ENCODE data around the gene MIS18A.

DNA sequence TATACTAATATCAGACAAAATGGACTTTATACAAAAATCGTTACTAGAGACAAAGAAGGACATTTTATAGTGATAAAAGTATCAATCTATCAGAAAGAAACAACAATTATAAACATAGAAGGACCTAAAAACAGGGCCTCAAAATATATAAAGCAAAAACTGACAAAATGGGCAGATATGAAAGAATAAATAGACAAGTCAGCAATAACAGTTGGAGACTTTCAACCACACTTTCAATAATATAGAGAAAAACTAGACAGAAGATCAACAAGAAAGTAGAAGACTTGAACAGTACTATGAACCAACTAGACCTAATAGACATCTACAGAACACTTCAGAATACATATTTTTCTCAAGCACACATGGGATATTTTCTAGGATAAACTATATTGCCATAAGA lies 52.4 kb downstream of the MIS18A start:
- TF ChIP-seq, protein P1, sequence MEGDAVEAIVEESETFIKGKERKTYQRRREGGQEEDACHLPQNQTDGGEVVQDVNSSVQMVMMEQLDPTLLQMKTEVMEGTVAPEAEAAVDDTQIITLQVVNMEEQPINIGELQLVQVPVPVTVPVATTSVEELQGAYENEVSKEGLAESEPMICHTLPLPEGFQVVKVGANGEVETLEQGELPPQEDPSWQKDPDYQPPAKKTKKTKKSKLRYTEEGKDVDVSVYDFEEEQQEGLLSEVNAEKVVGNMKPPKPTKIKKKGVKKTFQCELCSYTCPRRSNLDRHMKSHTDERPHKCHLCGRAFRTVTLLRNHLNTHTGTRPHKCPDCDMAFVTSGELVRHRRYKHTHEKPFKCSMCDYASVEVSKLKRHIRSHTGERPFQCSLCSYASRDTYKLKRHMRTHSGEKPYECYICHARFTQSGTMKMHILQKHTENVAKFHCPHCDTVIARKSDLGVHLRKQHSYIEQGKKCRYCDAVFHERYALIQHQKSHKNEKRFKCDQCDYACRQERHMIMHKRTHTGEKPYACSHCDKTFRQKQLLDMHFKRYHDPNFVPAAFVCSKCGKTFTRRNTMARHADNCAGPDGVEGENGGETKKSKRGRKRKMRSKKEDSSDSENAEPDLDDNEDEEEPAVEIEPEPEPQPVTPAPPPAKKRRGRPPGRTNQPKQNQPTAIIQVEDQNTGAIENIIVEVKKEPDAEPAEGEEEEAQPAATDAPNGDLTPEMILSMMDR (conservative IDR thresholded peaks at IDR 0.05 in 1 of 2, IDR thresholded peaks at IDR 0.05 in 1 of 2; ENCODE audit: low read depth in 1 of 2, low read length in 2 of 2), result no peak
- no peak for TF ChIP-seq EZH2 (IDR thresholded peaks at IDR 0.05; ENCODE audit: low read length, missing control alignments)

Measured in fibroblast of lung (primary cell).